ENCODE data around the gene KY.

The KY gene

DNA sequence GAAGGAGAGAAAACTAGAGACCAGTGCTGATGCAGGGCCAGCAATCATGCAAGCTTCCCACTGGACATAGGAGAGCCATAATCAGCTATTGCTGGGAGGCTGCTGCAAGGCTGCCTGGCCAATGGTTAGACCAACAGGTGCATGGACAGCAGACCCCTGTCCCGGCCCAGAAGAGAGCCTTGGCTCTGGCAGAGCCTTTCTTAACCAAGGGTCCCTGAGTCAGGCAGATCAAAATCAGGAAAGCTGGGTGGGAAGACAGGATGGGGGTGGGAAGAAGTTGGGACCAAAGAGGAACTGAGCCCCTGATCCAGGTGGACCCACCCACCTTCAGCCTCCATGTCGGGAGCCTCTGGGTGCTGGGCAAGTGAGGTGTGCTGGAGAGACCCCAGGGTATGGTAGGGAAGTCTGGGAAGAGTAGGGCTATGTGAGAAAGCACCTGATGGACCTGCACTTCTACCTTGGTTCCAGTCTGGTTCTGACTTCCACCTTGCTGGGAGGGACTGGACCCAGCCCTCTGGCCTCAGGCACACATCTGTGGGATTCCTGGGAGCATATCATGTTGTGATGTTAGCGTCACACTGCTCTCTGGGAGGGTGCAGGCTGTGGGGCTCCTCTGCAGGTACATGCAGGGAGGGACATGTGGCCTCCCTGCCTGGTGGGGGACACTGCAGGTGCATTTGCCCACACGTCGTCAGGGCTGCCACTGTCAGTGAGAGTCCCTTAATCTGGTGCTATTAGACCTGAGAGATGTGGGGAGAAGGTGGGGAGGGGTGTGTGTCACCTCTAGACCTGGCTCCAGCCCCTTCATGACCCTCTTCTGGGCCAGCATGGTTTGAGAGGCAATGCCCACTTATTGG lies 24.7 kb downstream of the KY start:
- intact Hi-C loops (cut with DNase I): no loop called here
- DNase-seq: peak in 5 of 42 donors; percentile 1 to 20 (median 3)

DNA sequence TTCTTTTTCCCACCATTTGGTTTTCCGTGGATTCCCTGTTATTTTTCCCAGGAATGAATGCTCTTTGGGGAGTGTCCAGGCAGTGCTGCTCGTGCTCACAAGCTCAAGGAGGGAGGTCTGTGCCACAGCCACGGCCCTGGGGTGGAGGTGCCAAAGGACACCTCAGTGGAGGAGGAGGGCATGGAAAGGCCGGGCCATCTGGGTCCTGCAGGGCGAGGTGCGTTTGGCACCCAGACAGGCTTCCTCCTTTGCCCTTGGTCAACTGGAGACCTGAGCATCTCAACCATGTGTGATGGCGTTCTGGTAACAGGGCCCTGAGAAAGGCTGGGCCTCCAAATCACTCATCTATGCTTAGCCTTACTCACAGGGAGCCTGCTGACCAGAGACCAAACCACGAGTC lies 25.4 kb downstream of the KY start:
- DNase-seq: peak in 4 of 42 donors; percentile 1 to 30 (median 8)
- intact Hi-C loops (cut with DNase I): no loop called here

DNA sequence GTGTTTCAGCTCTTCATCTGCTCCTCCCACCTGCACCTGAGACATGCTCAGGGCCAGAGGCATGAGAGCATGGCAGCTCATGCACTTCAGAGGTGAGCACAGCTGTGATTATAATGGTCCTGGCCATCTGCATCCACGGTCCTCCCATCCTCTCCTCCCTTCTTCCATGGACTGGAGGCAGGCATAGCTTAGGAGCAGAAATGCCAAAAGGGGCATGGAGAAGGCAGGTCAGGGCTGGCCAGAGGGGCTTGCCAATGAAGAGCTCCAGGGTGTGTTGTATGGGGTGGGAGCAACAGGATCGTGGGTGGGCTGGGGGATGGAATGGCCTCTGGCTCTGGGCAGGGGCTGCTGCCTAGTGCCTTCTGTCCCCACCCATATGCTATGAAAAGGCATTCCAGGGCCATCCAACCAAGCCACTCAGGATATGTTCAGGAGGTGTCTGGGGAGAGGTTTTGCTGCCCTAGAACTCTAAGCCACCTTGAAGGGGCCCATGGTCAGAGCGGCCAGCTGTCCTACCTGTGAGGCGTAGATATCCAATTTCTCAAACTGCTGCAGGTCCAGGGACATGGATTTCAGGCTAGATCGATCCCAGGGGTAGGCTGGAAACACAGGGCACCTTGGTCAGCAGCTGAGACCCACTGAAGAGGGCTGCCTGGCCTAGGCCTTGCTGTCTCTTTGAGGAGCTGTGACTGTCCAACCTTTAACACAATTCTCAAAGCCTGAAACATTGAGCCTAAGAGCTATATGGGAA lies 26.1 kb downstream of the KY start:
- intact Hi-C loops (cut with DNase I): no loop called here
- DNase-seq: peak in 2 of 42 donors; percentile 2 to 23

DNA sequence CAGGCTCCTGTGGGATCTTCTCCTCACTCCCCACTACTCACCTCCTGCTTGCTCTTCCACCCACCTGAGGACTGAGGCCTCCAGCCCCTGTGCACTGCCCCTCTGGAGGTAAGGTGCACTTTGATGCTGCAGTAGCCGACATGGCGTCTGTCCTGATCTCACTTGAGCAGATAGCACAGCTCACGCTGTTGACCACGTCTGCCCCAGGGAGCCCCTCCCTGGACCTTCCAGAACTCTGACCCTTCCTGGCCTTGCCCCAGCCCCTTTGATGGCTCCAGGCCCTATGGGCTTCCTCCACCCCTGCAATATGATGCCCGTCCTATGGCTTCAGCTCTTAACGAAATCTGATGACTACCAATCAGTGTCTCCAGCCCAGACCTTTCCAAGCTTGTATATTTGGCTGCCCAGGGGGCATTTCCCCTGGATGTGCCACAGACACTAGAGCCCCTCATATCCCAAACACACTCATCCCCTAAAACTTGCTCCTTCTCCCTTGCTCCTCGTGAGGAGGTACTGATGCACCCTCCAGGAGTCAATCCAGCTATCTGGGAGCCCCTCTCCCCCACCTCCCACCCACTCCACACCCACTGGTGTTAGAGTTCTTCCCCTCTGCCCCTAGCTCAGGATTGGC lies 27.1 kb downstream of the KY start:
- intact Hi-C loops (cut with DNase I): no loop called here

DNA sequence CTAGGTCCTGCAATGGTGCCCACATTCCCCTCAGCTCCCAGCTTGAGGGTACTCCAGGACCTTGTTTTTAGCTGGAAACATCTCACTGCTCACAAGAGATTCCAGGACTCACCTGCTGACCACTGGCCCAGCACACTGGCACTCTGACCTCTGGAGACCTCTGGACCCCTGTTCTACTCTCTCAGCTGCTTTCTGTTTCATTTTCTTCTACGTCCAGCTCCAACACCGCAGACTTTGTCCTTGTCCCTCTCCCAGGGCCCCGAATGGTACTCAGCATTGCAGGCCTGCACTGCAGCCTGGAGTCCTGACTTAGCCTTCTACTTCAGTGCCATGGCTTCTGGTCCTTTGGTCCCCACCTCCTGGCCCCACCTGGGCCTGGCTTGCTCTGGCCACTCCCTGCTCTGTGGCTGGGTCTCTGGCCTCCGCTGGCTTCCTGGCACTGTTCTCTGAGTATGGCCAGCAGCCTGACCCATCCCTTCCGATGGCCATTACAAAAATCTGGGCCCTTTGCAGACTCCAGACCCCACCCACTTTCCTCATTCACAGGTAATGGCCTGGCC lies 27.9 kb downstream of the KY start:
- DNase-seq: peak in 4 of 42 donors; percentile 0 to 26 (median 24)
- intact Hi-C loops (cut with DNase I): no loop called here

More for the DNA sequence above, 27.1 kb downstream of the KY start:
- DNase-seq: peak in 3 of 42 donors; percentile 3 to 20 (median 19)

DNA sequence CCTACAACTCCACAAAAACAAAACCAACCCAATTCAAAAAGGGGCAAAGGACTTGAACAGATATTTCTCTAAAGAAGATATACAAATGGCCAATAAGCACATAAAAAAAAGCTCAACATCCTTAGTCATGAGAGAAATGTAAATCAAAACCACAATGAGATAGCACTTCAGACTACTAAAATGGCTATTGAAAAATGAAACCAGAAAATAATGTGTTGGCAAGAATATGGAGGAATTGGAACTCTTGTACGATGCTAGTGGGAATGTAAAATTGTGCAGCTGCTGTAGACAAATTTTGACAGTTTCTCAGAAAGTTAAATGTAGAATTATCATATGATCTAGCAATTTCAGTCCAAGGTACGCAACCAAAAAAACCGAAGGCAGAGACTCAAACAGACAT lies 29.0 kb downstream of the KY start:
- intact Hi-C loops (cut with DNase I): no loop called here
- DNase-seq: peak in 1 of 42 donors; percentile 7

DNA sequence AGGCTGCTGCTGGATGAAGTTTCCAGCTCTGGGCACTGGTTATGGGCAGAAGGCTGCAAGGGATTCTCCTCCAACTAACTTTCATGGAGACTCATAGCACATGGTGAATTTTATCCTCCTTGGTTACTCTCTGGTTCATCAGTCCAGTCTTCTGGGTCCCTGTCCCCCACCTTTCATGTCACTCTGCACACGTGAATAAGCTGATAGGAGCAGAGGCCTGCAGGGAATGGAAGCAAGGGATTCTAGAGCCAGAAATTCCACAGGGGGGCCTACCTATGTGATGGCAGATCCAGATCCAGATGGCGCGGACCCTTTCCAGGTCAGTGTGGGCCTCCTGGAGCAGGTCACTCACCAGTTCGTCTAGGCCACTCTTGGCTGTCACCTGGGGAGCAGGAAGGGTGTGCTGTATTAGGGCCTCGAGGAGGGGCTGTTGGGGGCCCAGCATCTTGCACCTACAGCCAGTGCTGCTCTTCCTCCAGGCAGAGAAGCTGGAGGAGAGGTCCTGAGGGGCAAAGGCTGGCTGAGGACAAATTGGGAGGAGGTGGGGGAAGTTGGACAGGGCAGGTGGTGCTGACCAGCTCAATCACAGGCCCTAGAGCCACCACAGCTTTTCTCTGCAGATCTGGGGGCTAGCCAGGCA lies 30.2 kb downstream of the KY start:
- intact Hi-C loops (cut with DNase I): no loop called here
- peak in 5 of 42 donors; percentile 1 to 25 (median 20) for DNase-seq

DNA sequence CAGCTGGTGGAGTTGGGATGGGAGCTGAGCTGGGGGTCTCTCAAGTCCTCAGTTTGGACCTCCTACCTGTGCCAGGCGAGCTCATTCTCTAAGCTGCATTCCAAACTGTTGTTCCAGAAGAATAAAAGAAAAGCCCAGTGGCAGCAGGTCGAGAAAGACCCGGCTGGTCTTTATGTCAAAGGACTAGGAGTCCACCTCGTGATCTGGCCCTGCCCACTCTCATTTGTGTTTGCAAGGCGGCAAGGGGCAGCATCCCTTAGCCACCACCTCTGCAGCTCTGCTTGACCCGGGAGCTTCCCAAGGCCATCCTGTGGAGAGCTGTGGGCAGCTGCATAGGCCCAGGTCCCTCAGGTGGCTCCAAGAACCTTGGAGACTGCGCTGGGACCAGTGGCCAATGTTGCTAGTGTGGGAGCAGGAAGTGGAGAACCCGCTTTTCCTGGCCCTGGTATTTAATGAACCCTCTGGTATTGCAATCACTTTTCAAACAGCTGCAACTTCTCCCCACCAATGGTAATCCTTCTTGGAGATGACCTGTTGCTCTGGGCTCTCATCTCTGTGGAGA lies 30.9 kb downstream of the KY start:
- DNase-seq: peak in 2 of 42 donors; percentile 1 to 22
- intact Hi-C loops (cut with DNase I): no loop called here

DNA sequence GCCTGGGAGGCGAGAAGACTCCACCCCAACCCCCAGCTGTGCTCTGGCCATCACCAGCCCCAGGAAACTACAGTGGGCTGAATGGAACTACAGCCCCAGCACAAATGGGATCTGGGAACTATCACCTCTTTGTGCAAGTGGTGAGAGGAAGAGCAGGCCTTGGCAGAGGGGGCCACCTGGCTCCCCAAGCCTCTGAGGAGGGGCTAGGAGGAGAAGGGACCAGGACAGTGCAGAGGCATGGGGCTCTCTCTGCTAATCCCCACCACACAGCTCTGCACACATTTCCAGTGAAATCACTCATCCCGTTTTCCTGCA lies 31.6 kb downstream of the KY start:
- intact Hi-C loops (cut with DNase I): no loop called here

DNA sequence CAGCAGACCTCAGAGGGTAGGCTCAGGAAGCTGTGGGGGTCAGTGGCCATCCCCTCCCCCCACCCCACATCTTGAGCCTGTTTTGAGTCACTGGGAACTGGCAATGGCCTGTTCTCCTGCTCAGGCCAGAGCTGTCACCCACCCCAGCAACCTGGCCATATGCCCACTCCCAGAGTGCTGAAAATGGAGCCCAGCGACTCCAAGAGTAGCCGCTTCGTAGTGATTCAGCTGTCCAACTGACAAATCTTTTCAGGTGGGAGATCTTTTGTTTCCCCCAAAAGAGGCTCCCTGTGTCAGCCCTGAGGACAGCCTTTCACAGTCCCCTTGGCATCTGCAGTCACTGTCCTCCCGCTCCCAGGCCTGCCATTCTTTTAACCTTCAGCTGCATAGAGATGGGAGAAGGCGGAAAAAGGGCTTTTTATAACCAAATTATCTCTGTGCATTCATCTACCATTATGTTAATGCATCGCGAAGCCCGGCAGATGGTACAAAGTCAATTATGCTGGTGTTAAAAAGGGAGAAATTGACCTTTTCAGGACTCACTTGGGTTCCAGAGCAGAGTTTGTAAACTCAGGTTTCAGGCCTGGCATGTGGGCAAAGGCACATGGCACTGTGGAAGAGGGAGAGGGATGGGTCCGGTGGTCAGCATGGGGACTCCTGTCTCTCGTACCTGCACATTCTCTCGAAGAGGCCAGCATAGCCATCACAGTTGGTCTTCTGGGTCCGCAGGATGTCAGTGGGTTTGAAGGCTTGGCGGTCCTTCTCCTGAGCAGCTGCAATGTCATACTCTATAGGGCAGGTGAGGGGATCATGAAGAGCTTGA lies 32.1 kb downstream of the KY start:
- peak in 9 of 42 donors; percentile 7 to 73 (median 48) for DNase-seq

More for the DNA sequence above, 31.6 kb downstream of the KY start:
- DNase-seq: peak in 2 of 42 donors; percentile 1 to 13

DNA sequence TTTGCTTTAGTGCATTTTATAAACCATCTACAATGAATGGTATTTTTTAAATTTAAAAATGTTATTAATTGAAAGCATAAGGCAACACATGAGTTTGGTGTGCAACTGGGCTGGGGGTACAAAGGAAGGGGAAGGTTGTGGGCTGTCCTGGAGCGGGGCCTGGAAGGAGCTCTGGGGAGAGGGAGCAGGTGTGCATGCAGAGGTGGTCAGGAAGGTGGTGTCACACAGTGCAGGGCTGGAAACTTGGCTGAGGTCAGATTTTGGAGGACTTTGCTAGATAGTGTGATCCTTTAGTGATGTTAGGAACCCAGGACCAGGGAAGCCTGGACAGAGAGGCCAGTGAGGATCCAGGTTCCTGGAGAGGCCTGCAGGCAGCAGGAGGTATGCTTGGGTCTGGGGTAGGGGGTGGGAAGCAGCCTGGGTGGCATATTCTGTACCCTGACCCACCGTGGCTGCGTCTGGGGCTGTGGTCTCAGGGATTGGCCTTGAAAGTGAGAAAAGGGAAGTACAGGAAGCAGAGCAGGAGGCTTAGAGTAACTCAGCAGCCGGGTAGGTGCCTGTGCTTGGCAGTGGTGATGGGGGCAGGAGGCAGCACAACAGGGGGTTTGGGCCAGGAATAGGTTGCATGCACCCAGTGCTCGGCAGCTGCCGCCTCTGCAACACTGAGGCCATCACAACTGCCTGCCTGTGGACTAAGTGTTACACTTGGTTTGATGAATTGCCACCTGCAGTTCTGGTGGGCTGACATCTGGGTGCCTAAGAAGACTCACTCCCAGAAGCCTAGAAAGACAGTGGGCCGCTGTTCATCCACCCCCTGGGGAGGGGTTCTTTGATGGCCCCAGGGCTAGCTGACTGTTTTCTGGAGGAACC lies 33.0 kb downstream of the KY start:
- peak in 2 of 42 donors; percentile 16 to 23 for DNase-seq
- intact Hi-C loops (cut with DNase I): no loop called here

More for the DNA sequence above, 32.1 kb downstream of the KY start:
- intact Hi-C loops (cut with DNase I): no loop called here

DNA sequence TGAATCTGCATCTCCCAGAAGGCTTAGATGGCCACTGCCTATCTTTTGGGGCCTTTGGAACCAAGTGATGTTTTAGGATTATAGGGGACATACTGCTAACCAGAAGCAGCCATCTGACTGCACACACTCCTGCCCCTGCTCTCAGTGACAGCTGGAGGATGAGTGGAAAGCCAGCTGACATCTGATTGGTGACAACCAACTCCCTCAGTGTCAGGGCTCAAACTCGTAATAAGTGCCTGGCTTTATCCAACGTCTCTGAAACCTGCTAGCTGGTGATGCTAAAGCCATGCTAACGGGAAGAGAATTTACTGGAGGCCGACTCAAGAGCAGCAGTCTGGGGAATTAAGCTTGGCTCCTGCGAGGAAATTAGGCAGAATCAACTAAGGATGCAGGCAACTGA lies 35.1 kb downstream of the KY start:
- intact Hi-C loops (cut with DNase I): no loop called here
- no peak for DNase-seq

DNA sequence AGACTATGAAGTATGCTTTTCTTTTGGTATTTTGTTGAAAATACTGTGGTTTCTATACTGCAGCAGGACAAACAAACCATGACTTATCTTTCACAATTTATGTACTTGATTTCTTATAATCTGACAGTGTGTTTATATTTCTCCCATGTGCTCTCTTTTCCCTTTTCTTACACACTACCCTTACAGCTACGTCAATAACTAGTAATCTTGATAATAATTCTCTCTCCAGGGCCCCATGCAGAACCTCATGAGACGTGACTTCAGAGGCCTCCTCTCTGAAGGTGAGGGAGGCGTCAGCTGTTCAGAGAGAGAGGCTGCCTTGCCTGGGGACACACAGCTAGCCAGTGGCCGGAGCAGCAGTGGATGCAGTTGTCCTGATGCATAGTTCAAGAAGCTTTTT lies 35.9 kb downstream of the KY start:
- intact Hi-C loops (cut with DNase I): no loop called here
- DNase-seq: peak in 1 of 42 donors; percentile 39

DNA sequence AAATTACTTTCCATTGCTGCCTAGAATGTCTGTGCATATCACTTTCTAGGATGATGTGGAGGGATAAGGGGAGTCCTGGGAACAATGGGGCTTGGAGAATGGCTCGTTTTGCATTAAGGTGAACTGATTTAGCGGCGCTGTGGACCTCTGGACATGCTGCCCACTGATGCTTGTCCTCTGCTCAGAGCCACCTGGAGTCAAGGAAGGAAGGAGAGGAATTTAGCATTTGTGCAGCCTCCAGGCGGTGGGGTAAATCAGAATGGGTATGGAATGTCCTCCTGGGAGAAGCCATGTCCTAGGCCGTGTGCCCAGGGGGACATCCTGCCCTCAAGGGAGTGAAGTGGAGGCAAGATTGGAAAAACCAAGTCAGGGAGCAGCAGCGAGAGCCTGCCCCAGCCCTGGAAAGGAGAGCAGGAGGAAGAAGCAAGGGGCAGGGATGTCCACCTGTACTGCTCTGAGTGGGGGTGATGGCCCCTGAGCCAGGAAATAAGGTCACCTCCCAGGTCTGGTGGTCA lies 37.8 kb downstream of the KY start:
- intact Hi-C loops (cut with DNase I): no loop called here
- DNase-seq: peak in 1 of 42 donors; percentile 16

DNA sequence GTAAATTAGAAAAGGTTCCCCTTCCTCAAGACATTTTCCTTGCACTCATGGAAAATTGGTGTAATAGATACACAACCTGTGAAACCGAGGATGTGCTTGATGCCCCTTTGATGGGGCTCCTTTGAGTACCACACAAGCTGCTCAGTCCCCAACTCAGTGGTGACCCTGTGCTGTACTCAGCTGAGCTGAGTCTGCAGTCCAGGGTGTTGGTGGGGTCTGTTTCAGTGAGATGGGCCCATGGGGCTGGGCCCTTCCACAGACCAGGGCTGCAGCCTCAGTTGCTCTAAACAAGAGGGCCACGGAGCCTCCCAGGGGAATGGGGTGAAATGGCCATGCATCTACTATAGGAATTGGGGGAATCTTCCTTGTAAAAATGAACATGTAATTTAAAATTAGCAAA lies 39.3 kb downstream of the KY start:
- intact Hi-C loops (cut with DNase I): no loop called here
- DNase-seq: peak in 1 of 42 donors; percentile 31
